Parathyroid adenoma (tissue), 2 donors: ENCODE measurements around the gene PEF1.

ENCODE experiments used
- H2AFZ ChIP-seq: fragments of 300-600 bp; sonication (generic); one replicate; pipeline ENCODE4 v1.7.0; 2017; ENCODE audit warnings: antibody characterized with exemption, mild to moderate bottlenecking
- H3K27ac ChIP-seq: fragments of 300-600 bp; sonication (generic); one replicate; pipeline ENCODE4 v1.7.0; 2017
- H3K27me3 ChIP-seq: fragments of 300-600 bp; sonication (generic); one replicate; pipeline ENCODE4 v1.7.0; 2017; ENCODE audit warnings: low read length; ENCODE audit not compliant: control insufficient read depth, insufficient read depth
- H3K36me3 ChIP-seq: fragments of 300-600 bp; sonication (generic); one replicate; pipeline ENCODE4 v1.7.0; 2017; ENCODE audit warnings: low read length; ENCODE audit not compliant: control insufficient read depth, insufficient read depth
- H3K4me1 ChIP-seq: fragments of 300-600 bp; sonication (generic); one replicate; pipeline ENCODE4 v1.7.0; 2017; ENCODE audit warnings: control low read depth
- H3K4me2 ChIP-seq: fragments of 300-600 bp; sonication (generic); one replicate; pipeline ENCODE4 v1.7.0; 2017; ENCODE audit warnings: low read length
- H3K4me3 ChIP-seq: fragments of 300-600 bp; sonication (generic); one replicate; pipeline ENCODE4 v1.7.0; 2017; ENCODE audit warnings: low read depth, low read length
- H3K79me2 ChIP-seq: fragments of 300-600 bp; sonication (generic); one replicate; pipeline ENCODE4 v1.7.0; 2017; ENCODE audit warnings: control low read depth
- H3K9ac ChIP-seq: fragments of 300-600 bp; sonication (generic); one replicate; pipeline ENCODE4 v1.7.0; 2017; ENCODE audit warnings: mild to moderate bottlenecking
- H3K9me3 ChIP-seq: fragments of 300-600 bp; sonication (generic); one replicate; pipeline ENCODE4 v1.7.0; 2017; ENCODE audit warnings: low read length; ENCODE audit not compliant: control insufficient read depth
- TF ChIP-seq, protein P1 (sequence below): fragments of 300-600 bp; sonication (generic); IDR thresholded peaks from one replicate; pipeline ENCODE4 v1.7.0; 2017; ENCODE audit warnings: antibody characterized with exemption, mild to moderate bottlenecking
- donor health status: primary hyperparathyroidism.

PEF1 gene

GRCh38 chr1:31670593-31670964 is 25.9 kb upstream of the PEF1 start:
- Histone ChIP-seq H3K9ac (no peak overlapping the region), H3K4me2 (peak overlapping the region; percentile 75), H3K4me3 (peak overlapping the region; percentile 56), H3K27ac (peak overlapping the region; percentile 43), H2AFZ (peak overlapping the region; percentile 86), H3K9me3 (no peaks in the 10 kb centered on the region), H3K4me1 (peaks cover 11% of the 10 kb centered on the region), H3K79me2 (no peaks in the 10 kb centered on the region), H3K27me3 (no peaks in the 10 kb centered on the region), H3K36me3 (no peaks in the 10 kb centered on the region)
- TF ChIP-seq, protein P1, sequence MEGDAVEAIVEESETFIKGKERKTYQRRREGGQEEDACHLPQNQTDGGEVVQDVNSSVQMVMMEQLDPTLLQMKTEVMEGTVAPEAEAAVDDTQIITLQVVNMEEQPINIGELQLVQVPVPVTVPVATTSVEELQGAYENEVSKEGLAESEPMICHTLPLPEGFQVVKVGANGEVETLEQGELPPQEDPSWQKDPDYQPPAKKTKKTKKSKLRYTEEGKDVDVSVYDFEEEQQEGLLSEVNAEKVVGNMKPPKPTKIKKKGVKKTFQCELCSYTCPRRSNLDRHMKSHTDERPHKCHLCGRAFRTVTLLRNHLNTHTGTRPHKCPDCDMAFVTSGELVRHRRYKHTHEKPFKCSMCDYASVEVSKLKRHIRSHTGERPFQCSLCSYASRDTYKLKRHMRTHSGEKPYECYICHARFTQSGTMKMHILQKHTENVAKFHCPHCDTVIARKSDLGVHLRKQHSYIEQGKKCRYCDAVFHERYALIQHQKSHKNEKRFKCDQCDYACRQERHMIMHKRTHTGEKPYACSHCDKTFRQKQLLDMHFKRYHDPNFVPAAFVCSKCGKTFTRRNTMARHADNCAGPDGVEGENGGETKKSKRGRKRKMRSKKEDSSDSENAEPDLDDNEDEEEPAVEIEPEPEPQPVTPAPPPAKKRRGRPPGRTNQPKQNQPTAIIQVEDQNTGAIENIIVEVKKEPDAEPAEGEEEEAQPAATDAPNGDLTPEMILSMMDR: no peak

DNA sequence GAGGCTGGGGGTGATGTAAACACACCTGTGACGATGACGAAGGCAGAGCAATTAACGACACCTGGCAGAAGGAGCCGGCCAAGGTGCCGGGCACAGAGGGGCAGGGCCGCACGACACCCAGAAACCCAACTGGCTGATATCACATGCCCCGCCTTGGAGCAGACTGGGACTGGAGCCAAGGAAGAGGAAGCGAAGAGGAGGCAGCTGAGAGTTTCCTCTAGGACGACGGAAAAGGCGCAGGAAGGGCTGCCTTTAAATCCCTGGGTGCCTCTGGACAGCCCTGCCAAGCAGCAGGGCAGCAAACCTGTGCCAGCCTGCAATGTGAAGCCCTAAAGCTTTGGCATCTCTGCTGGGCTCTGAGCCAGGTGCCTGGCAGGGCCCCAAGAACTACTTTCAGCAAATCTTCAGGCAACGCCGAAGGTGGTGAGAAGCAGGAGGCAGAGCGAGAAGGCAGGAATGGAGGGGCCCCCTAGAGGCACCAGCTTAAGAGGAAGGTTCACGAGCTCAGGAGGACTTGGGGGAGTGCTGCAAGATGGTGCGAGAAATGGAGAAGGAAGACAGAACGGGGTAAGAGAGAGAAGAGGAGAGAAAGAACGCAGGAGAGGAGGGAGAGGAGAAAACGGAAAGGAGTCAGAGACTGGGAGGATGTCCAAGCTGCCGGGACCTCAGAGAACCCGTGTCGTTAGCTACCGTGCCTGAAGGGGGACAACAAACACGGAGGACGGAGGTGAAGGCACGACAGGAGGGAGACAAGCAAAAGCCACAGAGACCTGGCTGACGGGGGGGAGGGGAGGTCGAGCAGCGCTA is 25.3 kb upstream of the PEF1 start:
- Histone ChIP-seq H3K27ac (peak overlapping the region; percentile 43), H3K27me3 (no peaks in the 10 kb centered on the region), H3K9ac (no peak overlapping the region), H3K4me2 (peak overlapping the region; percentile 75), H3K79me2 (no peaks in the 10 kb centered on the region), H3K4me3 (peak overlapping the region; percentile 56), H3K4me1 (peaks cover 11% of the 10 kb centered on the region), H2AFZ (peak overlapping the region; percentile 86), H3K36me3 (no peaks in the 10 kb centered on the region), H3K9me3 (no peaks in the 10 kb centered on the region)
- TF ChIP-seq, protein P1: peak; percentile 28

- Histone ChIP-seq H3K36me3 (no peaks in the 10 kb centered on the region), H3K4me3 (peak overlapping the region; percentile 56), H3K79me2 (no peaks in the 10 kb centered on the region), H3K9me3 (no peaks in the 10 kb centered on the region), H3K9ac (no peak overlapping the region), H3K27me3 (no peaks in the 10 kb centered on the region), H2AFZ (peak overlapping the region; percentile 86), H3K27ac (peak overlapping the region; percentile 43), H3K4me1 (peaks cover 11% of the 10 kb centered on the region), H3K4me2 (peak overlapping the region; percentile 75)
- TF ChIP-seq, protein P1: no peak
Measured at GRCh38 chr1:31669433-31669785, 24.7 kb upstream of the PEF1 start.

DNA sequence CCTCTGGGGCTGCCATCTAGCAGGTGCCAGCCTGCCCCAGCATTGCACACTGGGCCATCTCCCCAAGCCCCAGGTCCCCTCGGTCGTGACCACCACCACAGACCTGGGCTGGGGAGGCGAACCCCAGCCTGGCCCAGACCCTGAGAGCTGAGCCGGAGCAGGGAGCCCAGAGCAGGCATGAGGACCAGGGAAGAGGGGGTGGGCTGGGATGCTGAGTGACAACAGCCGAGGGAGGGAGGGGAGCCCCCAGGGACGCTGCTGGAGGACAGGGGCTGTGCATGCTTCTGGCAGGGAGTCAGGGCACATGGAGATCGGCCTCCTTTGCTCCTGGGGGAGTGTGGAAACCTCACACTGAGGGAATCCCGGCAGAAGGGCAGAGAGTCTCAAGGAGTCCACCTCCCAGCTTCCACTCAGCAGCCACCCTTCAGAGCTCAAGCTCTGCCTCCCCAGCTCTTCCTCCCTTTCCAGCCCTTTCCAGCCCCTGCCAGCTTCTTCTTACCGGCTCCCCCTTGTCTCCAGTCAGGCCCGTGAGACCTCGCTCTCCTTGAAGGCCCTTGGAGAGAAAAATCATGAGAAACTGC is 23.7 kb upstream of the PEF1 start:
- Histone ChIP-seq H2AFZ (no peak overlapping the region), H3K4me1 (peaks cover 11% of the 10 kb centered on the region), H3K27ac (no peak overlapping the region), H3K36me3 (no peaks in the 10 kb centered on the region), H3K4me3 (no peak overlapping the region), H3K9ac (no peak overlapping the region), H3K4me2 (no peak overlapping the region), H3K79me2 (no peaks in the 10 kb centered on the region), H3K9me3 (no peaks in the 10 kb centered on the region), H3K27me3 (no peaks in the 10 kb centered on the region)
- TF ChIP-seq, protein P1: no peak
